Panc1 (cell line): ENCODE results near the gene SERPINA10. TPM values are rescaled to one million over a fixed set of nuclear protein-coding genes. Genes with fewer than 3 reads are reported as not detected.
"Not testable (repeated sequence)": the region's sequence is repeated elsewhere in the genome, so short reads cannot be mapped to it uniquely, and the experiment has no call there.

ENCODE experiments used
- ATAC-seq: fragments of 200-7000 bp; cut with Tn5 transposase; 2 replicates; pipeline ENCODE4 v1.9.1; 2020; ENCODE audit warnings: mild to moderate bottlenecking, moderate library complexity
- BruUV-seq: library from RNA; stranded (reverse); fragments of 400-500 nt; replicated peaks from 2 replicates; lab custom pipeline; 2021; lab: Mats Ljungman, UMichigan
- CTCF ChIA-PET: fragments of 300-600 bp; sonication (Branson Sonifier 250); formaldehyde crosslinking; loops from one replicate; lab custom pipeline; 2022; ENCODE audit warnings: antibody characterized with exemption; lab: Charles Lee
- POLR2A ChIA-PET: fragments of 300-600 bp; sonication (Branson Sonifier 250); formaldehyde crosslinking; loops from one replicate; lab custom pipeline; 2022; ENCODE audit warnings: antibody characterized with exemption; lab: Charles Lee
- DNase-seq: peaks from one replicate; pipeline ENCODE4 v3.0.0-alpha.2; 2010; ENCODE audit warnings: low read depth, low spot score
- H3K27ac ChIP-seq: 2 replicates; pipeline ENCODE4 v1.5.1; 2011; ENCODE audit warnings: mild to moderate bottlenecking, low read length, inconsistent platforms
- H3K27me3 ChIP-seq: fragments of 200-500 bp; sonication (Bioruptor generic); 2 replicates; pipeline ENCODE4 v1.6.0; 2014; ENCODE audit warnings: low read length, inconsistent platforms; ENCODE audit not compliant: control insufficient read depth, insufficient read depth
- H3K36me3 ChIP-seq: fragments of 200-500 bp; sonication (Bioruptor generic); 2 replicates; pipeline ENCODE4 v1.5.1; 2014; ENCODE audit warnings: inconsistent platforms, mild to moderate bottlenecking, low read length, moderate library complexity; ENCODE audit not compliant: control insufficient read depth, insufficient read depth
- H3K4me1 ChIP-seq: 2 replicates; pipeline ENCODE4 v1.5.1; 2011; ENCODE audit warnings: inconsistent platforms, mild to moderate bottlenecking, low read length, moderate library complexity; ENCODE audit not compliant: control insufficient read depth, insufficient read depth
- H3K4me3 ChIP-seq, 2 experiments: 2 replicates each; pipeline ENCODE4 v1.5.1; 2011 to 2012; ENCODE audit warnings: low read depth in 2 of 2, low read length in 2 of 2, mild to moderate bottlenecking in 2 of 2, inconsistent platforms in 1 of 2, moderate library complexity in 1 of 2
- H3K9me3 ChIP-seq: fragments of 200-500 bp; sonication (Bioruptor generic); 2 replicates; pipeline ENCODE4 v1.5.1; 2014; ENCODE audit warnings: low read depth, mild to moderate bottlenecking, inconsistent platforms, low read length, moderate library complexity; ENCODE audit not compliant: control insufficient read depth, insufficient read depth
- CTCF ChIP-seq: fragments of 450-650 bp; IDR thresholded peaks from 2 replicates; pipeline ENCODE4 v1.5.1; 2017; ENCODE audit warnings: mild to moderate bottlenecking
- POLR2AphosphoS5 ChIP-seq: IDR thresholded peaks from 2 replicates; pipeline ENCODE4 v1.6.1; 2012; ENCODE audit warnings: mild to moderate bottlenecking, low read depth, low read length, moderate library complexity
- REST ChIP-seq, 2 experiments: IDR thresholded peaks; 2 replicates each; pipeline ENCODE4 v1.6.1; 2011 to 2012; ENCODE audit warnings: low read depth in 2 of 2, control low read depth in 1 of 2, low read length in 1 of 2, mild to moderate bottlenecking in 1 of 2, moderate library complexity in 1 of 2; ENCODE audit not compliant: insufficient read depth in 1 of 2
- SIN3A ChIP-seq: IDR thresholded peaks from 2 replicates; pipeline ENCODE4 v1.6.1; 2012; ENCODE audit warnings: low read depth, mild to moderate bottlenecking, low read length, moderate library complexity, borderline replicate concordance; ENCODE audit not compliant: insufficient read depth
- TCF7L2 ChIP-seq: IDR thresholded peaks from 2 replicates; pipeline ENCODE4 v1.6.1; 2011; ENCODE audit warnings: mild to moderate bottlenecking, low read depth, low read length, inconsistent platforms
- in situ Hi-C: cut with HindIII; loops from 2 replicates; pipeline ENCODE4 v1.10.0; 2016; ENCODE audit warnings: low sequenced_read_pairs, low pct_unique_long_range_greater_than_20kb
- intact Hi-C: fragments of 100-400 bp; cut with micrococcal nuclease; formaldehyde crosslinking; loops from one replicate; pipeline ENCODE4 v1.10.0; 2022; ENCODE audit not compliant: unreplicated experiment
- total RNA-seq: library from RNA; stranded (reverse); gene quantifications from one replicate; pipeline ENCODE4 v1.2.1, GENCODE V29; 2021; ENCODE audit not compliant: unreplicated experiment

Gene SERPINA10
- total RNA-seq, 1 experiment from 2014 or later, result 0.03 TPM

GRCh38 chr14:94268582-94268981 lies 24.5 kb downstream of the SERPINA10 start:
- DNase-seq, H3K4me3 ChIP-seq, H3K27me3 ChIP-seq, POLR2A ChIA-PET, H3K4me1 ChIP-seq, intact Hi-C loops, BruUV-seq, ATAC-seq, H3K27ac ChIP-seq, in situ Hi-C loops, H3K9me3 ChIP-seq, H3K36me3 ChIP-seq: not testable (repeated sequence)
- CTCF ChIA-PET, result interaction anchor here (0.6 kb wide), 2 partner anchors 14 to 209 kb away, joined by 3 to 5 read pairs; no protein-coding TSS in a partner anchor

- Histone ChIP-seq H3K4me1 (no peaks in the 10 kb centered on the region), H3K27me3 (no peaks in the 10 kb centered on the region), H3K36me3 (no peaks in the 10 kb centered on the region), H3K4me3 (no peak overlapping the region), H3K9me3 (no peaks in the 10 kb centered on the region), H3K27ac (no peak overlapping the region)
- BruUV-seq, result no TSS peak
- TF ChIP-seq REST (IDR thresholded peaks at IDR 0.05; ENCODE audit: insufficient read depth in 1 of 2, low read depth in 2 of 2, low read length in 1 of 2), result no peak
- no peak for TF ChIP-seq CTCF
- no peak for TF ChIP-seq TCF7L2
- no peak for TF ChIP-seq POLR2AphosphoS5
- TF ChIP-seq SIN3A, result no peak
- ATAC-seq (no peak), DNase-seq (no peak)
- in situ Hi-C loops (no loop called here), intact Hi-C loops (no loop called here)
- POLR2A ChIA-PET, result no interaction called here
- CTCF ChIA-PET, result no interaction called here
Measured at GRCh38 chr14:94267352-94267751, 25.7 kb downstream of the SERPINA10 start.

GRCh38 chr14:94264195-94264594 lies 28.9 kb downstream of the SERPINA10 start:
- H3K9me3 ChIP-seq, in situ Hi-C loops, CTCF ChIA-PET, H3K4me1 ChIP-seq, POLR2A ChIA-PET, ATAC-seq, H3K27me3 ChIP-seq, DNase-seq, BruUV-seq, intact Hi-C loops, H3K36me3 ChIP-seq, H3K27ac ChIP-seq, H3K4me3 ChIP-seq: not testable (repeated sequence)
